Neural cell (in vitro differentiated cells): Measurements from ENCODE around the gene GUCD1. TPM values are rescaled to one million over a fixed set of nuclear protein-coding genes. Genes with fewer than 3 reads are reported as not detected.

ENCODE experiments used
- H2AFZ ChIP-seq: fragments of 200-600, 300-800 bp; sonication (generic), shearing (Covaris generic); 2 replicates; pipeline ENCODE4 v1.6.0; 2014; ENCODE audit warnings: low read depth, mild to moderate bottlenecking, antibody characterized with exemption, low read length, moderate library complexity
- H3F3A ChIP-seq: fragments of 200-600 bp; shearing (Covaris generic); 2 replicates; pipeline ENCODE4 v1.6.1; 2016; ENCODE audit warnings: mild to moderate bottlenecking, moderate library complexity, mixed read lengths, antibody characterized with exemption, low read length; ENCODE audit not compliant: insufficient read depth, poor library complexity, severe bottlenecking
- H3K27ac ChIP-seq: fragments of 200-600, 300-800 bp; sonication (generic), shearing (Covaris generic); 2 replicates; pipeline ENCODE4 v1.5.1; 2014; ENCODE audit warnings: mild to moderate bottlenecking, low read length, moderate library complexity
- H3K27me3 ChIP-seq: fragments of 300-800, 200-600 bp; sonication (generic), shearing (Covaris generic); 2 replicates; pipeline ENCODE4 v1.6.0; 2014; ENCODE audit warnings: mild to moderate bottlenecking, low read depth, low read length, moderate library complexity; ENCODE audit not compliant: insufficient read depth
- H3K36me3 ChIP-seq: fragments of 300-800, 200-600 bp; sonication (generic), shearing (Covaris generic); 2 replicates; pipeline ENCODE4 v1.5.1; 2014; ENCODE audit warnings: mild to moderate bottlenecking, antibody characterized with exemption, low read length, moderate library complexity; ENCODE audit not compliant: insufficient read depth
- H3K4me2 ChIP-seq: fragments of 300-800, 200-600 bp; sonication (generic), shearing (Covaris generic); 2 replicates; pipeline ENCODE4 v1.6.0; 2014; ENCODE audit warnings: mild to moderate bottlenecking, low read length
- H3K4me3 ChIP-seq: fragments of 300-800, 200-600 bp; sonication (generic), shearing (Covaris generic); 2 replicates; pipeline ENCODE4 v1.5.1; 2014; ENCODE audit warnings: mild to moderate bottlenecking, low read length, moderate library complexity
- H3K79me2 ChIP-seq: fragments of 200-600 bp; shearing (Covaris generic); replicated peaks from 2 replicates; pipeline ENCODE4 v1.6.0; 2014; ENCODE audit warnings: mild to moderate bottlenecking, low read length, moderate library complexity; ENCODE audit not compliant: insufficient read depth
- H3K9ac ChIP-seq: fragments of 300-800, 200-600 bp; sonication (generic), shearing (Covaris generic); 2 replicates; pipeline ENCODE4 v1.6.1; 2016; ENCODE audit warnings: mild to moderate bottlenecking, low read length, mixed read lengths
- H3K9me2 ChIP-seq: fragments of 200-600 bp; shearing (Covaris generic); 2 replicates; pipeline ENCODE4 v1.6.1; 2016; ENCODE audit warnings: mild to moderate bottlenecking, low read length, mixed read lengths; ENCODE audit not compliant: insufficient read depth
- H3K9me3 ChIP-seq: fragments of 200-600, 300-800 bp; sonication (generic), shearing (Covaris generic); 2 replicates; pipeline ENCODE4 v1.6.1; 2016; ENCODE audit warnings: mild to moderate bottlenecking, mixed run types, low read length, moderate library complexity, mixed read lengths
- H4K20me1 ChIP-seq: fragments of 200-600 bp; shearing (Covaris generic); 2 replicates; pipeline ENCODE4 v1.6.1; 2016; ENCODE audit warnings: mild to moderate bottlenecking, mixed run types; ENCODE audit not compliant: insufficient read depth
- EP300 ChIP-seq: fragments of 450-650 bp; conservative IDR thresholded peaks from 2 replicates; pipeline ENCODE4 v1.6.1; 2014; ENCODE audit warnings: antibody characterized with exemption, mild to moderate bottlenecking, moderate library complexity; ENCODE audit not compliant: poor library complexity, severe bottlenecking
- EZH2 ChIP-seq: fragments of 200-600, 300-800 bp; shearing (Covaris generic), sonication (generic); IDR thresholded peaks from 2 replicates; pipeline ENCODE4 v1.6.1; 2014; ENCODE audit warnings: antibody characterized with exemption, low read length, borderline replicate concordance, mild to moderate bottlenecking; ENCODE audit not compliant: insufficient read depth, poor library complexity, severe bottlenecking
- MXI1 ChIP-seq: fragments of 450-650 bp; conservative IDR thresholded peaks from 2 replicates; pipeline ENCODE4 v1.6.1; 2014; ENCODE audit warnings: antibody characterized with exemption, mild to moderate bottlenecking; ENCODE audit not compliant: poor library complexity, severe bottlenecking
- POLR2AphosphoS5 ChIP-seq: IDR thresholded peaks from 2 replicates; pipeline ENCODE4 v1.6.1; 2012
- RAD21 ChIP-seq: fragments of 450-650 bp; conservative IDR thresholded peaks from 2 replicates; pipeline ENCODE4 v1.6.1; 2014; ENCODE audit warnings: antibody characterized with exemption, mild to moderate bottlenecking, moderate library complexity
- SMC3 ChIP-seq: fragments of 450-650 bp; conservative IDR thresholded peaks from 2 replicates; pipeline ENCODE4 v1.6.1; 2014; ENCODE audit warnings: antibody characterized with exemption, mild to moderate bottlenecking, moderate library complexity; ENCODE audit not compliant: poor library complexity
- TAF1 ChIP-seq: IDR thresholded peaks from 2 replicates; pipeline ENCODE4 v1.6.1; 2012; ENCODE audit warnings: low read depth
- polyA plus RNA-seq: library from polyadenylated mRNA; depleted of rRNA; stranded (reverse); fragments of >200 nt; gene quantifications from 2 replicates; pipeline ENCODE4 v1.2.3, GENCODE V29; 2014
- TF ChIP-seq, protein P1 (sequence below): fragments of 450-650 bp; IDR thresholded peaks from 2 replicates; pipeline ENCODE4 v1.5.1; 2014; ENCODE audit warnings: antibody characterized with exemption, mild to moderate bottlenecking, moderate library complexity; ENCODE audit not compliant: poor library complexity, severe bottlenecking
- TF ChIP-seq, protein P2 (sequence below): IDR thresholded peaks from 2 replicates; pipeline ENCODE4 v1.6.1; 2012; ENCODE audit warnings: borderline replicate concordance

Gene GUCD1
- polyA plus RNA-seq, 1 donor from 2014 or later = 32.6 TPM

DNA sequence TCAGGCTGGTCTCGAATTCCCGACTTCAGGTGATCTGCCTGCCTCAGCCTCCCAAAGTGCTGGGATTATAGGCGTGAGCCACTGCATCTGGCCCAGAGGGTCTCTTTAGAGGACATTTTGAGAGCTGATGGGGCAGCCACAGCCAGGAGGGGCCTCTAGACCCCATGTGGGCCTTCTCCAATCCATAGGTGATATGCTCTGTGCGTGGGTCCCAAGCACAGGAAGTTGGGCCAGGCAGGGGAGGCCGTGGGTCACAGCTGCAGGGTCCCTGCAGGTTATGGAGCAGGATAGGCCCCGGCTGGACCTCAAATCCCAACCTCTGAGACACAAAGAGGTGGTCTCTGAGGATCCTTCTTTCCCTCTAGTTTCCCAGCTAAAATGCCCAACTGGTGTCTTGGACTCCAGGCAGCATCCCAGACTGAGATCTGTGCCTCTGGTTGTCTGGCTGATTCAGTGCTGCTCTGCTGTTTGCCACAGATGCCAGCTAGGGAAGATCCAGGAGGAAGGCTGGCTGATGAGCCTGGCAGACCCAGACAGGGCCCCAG lies 36.4 kb upstream of the GUCD1 start:
- Histone ChIP-seq H3K4me3 (no peak overlapping the region), H3K36me3 (no peaks in the 10 kb centered on the region), H3K79me2 (no peaks in the 10 kb centered on the region), H3F3A (no peaks in the 10 kb centered on the region), H3K27ac (no peak overlapping the region), H3K9ac (no peak overlapping the region), H3K9me2 (no peaks in the 10 kb centered on the region), H2AFZ (no peak overlapping the region), H3K4me2 (no peak overlapping the region), H3K9me3 (no peaks in the 10 kb centered on the region), H4K20me1 (no peaks in the 10 kb centered on the region), H3K27me3 (no peaks in the 10 kb centered on the region)
- TF ChIP-seq, protein P1, sequence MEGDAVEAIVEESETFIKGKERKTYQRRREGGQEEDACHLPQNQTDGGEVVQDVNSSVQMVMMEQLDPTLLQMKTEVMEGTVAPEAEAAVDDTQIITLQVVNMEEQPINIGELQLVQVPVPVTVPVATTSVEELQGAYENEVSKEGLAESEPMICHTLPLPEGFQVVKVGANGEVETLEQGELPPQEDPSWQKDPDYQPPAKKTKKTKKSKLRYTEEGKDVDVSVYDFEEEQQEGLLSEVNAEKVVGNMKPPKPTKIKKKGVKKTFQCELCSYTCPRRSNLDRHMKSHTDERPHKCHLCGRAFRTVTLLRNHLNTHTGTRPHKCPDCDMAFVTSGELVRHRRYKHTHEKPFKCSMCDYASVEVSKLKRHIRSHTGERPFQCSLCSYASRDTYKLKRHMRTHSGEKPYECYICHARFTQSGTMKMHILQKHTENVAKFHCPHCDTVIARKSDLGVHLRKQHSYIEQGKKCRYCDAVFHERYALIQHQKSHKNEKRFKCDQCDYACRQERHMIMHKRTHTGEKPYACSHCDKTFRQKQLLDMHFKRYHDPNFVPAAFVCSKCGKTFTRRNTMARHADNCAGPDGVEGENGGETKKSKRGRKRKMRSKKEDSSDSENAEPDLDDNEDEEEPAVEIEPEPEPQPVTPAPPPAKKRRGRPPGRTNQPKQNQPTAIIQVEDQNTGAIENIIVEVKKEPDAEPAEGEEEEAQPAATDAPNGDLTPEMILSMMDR = no peak
- TF ChIP-seq MXI1 (no peak), RAD21 (no peak), SMC3 (no peak), EP300 (no peak), POLR2AphosphoS5 (no peak), EZH2 (no peak), TAF1 (no peak)
- TF ChIP-seq, protein P2, sequence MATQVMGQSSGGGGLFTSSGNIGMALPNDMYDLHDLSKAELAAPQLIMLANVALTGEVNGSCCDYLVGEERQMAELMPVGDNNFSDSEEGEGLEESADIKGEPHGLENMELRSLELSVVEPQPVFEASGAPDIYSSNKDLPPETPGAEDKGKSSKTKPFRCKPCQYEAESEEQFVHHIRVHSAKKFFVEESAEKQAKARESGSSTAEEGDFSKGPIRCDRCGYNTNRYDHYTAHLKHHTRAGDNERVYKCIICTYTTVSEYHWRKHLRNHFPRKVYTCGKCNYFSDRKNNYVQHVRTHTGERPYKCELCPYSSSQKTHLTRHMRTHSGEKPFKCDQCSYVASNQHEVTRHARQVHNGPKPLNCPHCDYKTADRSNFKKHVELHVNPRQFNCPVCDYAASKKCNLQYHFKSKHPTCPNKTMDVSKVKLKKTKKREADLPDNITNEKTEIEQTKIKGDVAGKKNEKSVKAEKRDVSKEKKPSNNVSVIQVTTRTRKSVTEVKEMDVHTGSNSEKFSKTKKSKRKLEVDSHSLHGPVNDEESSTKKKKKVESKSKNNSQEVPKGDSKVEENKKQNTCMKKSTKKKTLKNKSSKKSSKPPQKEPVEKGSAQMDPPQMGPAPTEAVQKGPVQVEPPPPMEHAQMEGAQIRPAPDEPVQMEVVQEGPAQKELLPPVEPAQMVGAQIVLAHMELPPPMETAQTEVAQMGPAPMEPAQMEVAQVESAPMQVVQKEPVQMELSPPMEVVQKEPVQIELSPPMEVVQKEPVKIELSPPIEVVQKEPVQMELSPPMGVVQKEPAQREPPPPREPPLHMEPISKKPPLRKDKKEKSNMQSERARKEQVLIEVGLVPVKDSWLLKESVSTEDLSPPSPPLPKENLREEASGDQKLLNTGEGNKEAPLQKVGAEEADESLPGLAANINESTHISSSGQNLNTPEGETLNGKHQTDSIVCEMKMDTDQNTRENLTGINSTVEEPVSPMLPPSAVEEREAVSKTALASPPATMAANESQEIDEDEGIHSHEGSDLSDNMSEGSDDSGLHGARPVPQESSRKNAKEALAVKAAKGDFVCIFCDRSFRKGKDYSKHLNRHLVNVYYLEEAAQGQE = no peak

DNA sequence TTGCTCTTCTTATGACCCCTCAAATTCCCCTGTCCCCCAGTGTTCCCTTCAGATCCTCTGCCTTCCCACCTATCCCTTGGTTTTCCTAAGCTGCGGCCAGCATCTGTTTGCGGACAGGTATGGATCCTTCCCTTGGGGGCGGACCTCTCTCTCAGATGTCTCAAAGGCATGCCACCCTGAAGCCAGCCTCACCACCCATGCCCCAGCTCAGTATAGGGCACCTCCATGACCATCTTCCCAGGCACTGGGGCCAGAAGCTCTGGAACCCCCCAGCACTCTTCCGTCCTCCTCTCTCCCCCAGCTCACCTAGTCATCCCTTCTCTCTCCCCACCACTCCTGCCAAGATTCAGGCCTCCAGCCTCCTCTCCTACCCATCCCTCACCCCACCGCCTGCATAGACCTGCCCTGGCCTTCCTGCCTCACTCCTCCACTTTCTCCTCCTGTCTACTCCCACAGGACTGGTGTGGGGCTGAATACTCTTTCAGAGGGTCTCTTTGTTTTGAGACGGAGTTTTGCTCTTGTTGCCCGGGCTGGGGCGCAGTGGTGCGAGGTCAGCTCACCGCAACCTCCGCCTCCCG lies 35.7 kb upstream of the GUCD1 start:
- no peak overlapping the region for H3K27ac ChIP-seq
- H3K4me2 ChIP-seq = no peak overlapping the region
- no peaks in the 10 kb centered on the region for H3F3A ChIP-seq
- H3K9me2 ChIP-seq = no peaks in the 10 kb centered on the region
- no peaks in the 10 kb centered on the region for H3K27me3 ChIP-seq
- H2AFZ ChIP-seq = no peak overlapping the region
- TF ChIP-seq, protein P1 = no peak
- TF ChIP-seq RAD21 (no peak), EP300 (no peak), EZH2 (no peak), POLR2AphosphoS5 (no peak), TAF1 (no peak), SMC3 (no peak), MXI1 (no peak)
- TF ChIP-seq, protein P2 = no peak
- H3K4me3 ChIP-seq = no peak overlapping the region
- H3K36me3 ChIP-seq = no peaks in the 10 kb centered on the region
- no peaks in the 10 kb centered on the region for H4K20me1 ChIP-seq
- H3K9ac ChIP-seq = no peak overlapping the region
- H3K9me3 ChIP-seq = no peaks in the 10 kb centered on the region
- no peaks in the 10 kb centered on the region for H3K79me2 ChIP-seq
